GM04503 (cell line): ENCODE measurements around the gene GPR27.

ENCODE experiments used
- DNase-seq: peaks from one replicate; pipeline ENCODE4 v3.0.0-alpha.2; 2012; ENCODE audit warnings: low read depth

GPR27 gene, protein sequence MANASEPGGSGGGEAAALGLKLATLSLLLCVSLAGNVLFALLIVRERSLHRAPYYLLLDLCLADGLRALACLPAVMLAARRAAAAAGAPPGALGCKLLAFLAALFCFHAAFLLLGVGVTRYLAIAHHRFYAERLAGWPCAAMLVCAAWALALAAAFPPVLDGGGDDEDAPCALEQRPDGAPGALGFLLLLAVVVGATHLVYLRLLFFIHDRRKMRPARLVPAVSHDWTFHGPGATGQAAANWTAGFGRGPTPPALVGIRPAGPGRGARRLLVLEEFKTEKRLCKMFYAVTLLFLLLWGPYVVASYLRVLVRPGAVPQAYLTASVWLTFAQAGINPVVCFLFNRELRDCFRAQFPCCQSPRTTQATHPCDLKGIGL

DNA sequence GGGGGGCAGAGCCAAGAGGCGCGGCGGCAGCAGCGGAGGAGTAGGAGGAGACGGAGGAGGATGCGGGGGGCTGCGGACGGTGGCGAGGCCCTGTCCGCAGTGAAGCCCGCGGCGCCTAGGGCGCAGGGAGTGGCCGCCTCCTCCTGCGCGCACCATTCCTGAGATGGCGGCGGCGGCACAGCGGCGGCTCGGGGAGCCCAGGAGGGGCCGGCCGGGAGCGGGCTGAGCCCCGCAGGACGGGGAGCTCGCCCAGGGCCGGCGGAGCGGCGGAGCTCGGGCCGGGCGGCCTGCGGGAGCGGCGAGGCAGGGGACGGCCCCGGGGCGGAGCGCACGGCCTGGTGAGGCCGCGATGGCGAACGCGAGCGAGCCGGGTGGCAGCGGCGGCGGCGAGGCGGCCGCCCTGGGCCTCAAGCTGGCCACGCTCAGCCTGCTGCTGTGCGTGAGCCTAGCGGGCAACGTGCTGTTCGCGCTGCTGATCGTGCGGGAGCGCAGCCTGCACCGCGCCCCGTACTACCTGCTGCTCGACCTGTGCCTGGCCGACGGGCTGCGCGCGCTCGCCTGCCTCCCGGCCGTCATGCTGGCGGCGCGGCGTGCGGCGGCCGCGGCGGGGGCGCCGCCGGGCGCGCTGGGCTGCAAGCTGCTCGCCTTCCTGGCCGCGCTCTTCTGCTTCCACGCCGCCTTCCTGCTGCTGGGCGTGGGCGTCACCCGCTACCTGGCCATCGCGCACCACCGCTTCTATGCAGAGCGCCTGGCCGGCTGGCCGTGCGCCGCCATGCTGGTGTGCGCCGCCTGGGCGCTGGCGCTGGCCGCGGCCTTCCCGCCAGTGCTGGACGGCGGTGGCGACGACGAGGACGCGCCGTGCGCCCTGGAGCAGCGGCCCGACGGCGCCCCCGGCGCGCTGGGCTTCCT is at the start of gene GPR27:
TSS of gene GPR27 (plus strand) at position 155 of the 909 bp plus-strand sequence. CDS start at position 350, 195 bp downstream.
- no peak for DNase-seq

DNA sequence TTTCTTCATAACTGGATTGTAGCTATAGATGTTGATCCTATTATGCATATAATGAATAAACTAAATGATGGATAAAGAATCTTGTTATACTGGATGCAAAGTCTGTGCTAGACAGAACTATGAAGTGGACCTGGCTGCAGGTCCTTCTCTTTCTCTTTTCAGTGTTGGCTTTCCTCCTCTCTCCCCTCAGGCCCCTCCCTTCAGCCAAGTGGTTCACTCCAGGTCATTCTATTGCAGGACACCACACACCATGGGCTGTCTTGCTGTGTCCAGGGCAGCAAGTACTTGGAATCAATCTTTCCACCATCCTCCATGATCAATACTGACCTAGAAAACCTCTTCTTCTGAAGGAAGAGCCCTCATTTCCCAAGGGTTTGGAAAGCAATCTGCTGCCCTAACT is 48.7 kb upstream of the GPR27 start:
- no peak for DNase-seq

DNA sequence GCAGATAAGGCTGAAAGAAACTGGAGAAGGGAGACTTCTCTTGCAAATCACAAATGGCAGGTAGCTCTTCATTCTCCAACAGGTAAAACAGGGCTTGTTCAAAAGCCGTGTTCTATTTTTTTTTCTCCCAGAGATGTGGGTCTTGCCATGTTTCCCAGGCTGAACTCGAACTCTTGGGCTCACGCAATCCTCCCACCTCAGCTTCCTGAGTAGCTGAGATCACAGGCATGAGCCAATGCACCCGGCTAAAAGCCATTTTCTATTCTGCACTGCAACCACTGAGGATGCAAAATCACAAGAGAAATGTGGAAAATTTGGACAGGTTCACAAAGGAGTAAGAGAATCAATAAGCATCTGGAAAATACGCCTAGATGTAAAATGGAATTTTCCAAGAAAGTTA is 48.0 kb upstream of the GPR27 start:
- DNase-seq = no peak

DNA sequence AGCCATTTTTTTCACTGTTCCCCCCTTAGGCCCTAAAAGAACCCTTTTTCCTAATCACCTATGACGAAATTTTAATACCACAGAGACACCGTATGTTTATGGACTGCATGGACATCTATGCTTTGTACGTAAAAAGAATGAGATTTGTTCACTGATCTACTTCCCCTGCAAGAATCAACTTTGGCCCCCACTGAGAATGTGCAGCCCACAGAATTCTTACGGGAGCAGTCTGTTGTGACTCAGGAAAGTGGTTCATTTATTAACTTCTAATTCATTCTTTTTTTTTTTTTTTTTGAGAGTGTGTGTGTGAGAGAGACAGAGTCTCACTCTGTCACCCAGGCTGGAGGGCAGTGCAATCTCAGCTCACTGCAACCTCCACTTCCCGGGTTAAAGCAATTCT is 46.1 kb upstream of the GPR27 start:
- DNase-seq = no peak

DNA sequence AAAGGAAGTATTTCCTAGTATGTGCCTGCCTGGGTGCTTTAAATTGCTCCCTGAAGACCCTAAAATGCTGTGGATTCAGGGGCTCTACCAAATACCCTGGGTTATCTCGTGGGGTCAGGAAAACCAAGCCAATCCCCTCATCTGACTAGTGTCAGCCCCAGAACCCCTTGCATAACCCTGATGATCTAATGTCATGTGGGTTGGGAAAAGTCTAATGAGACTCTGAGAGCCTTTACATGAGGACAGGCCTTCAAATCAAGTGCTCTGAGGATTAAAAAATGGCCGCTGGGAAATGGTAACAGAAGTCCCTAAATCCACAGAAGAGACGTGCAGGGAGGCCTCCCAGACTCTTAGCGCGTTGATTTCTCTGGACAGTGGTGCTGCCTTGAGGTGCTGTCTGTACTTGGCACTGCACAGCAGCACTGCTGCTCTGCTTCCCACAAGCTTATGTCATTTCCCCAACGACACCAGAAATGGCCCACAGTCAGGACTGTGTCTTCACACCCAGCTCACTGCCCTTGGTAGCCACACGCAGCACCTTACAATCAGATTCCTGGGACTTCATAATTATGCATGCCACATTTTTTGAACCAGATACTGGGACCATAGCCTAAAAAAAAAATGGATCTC is 45.1 kb upstream of the GPR27 start:
- DNase-seq = no peak

DNA sequence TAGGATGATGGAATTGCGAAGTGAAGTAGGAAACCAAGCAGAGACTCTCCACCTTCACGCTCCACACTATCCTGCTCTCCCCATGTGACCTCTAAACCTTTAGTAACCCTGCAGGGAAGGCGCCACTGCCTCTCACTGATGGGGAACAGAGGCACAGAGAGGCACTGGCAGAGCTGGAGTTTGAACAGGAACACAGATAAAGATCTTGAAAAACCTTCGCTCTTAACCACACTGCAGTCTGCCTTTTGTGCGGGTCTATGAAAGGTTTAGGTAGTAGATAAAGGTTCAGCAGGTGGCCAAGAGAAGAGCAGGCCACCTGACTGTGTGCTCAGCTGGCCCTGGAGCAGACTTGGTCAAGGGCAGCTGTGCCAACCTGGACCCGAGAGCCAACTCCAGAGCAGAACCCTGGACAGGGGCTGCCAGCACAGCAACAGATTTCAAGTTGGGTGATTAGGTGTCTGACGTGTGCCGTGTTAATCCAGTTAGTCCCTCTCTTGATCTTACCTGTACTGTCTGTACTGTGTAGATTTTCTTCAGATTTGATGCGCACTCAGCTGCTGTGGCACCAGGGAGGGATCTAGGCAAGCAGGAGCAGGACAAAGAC is 43.6 kb upstream of the GPR27 start:
- DNase-seq = no peak

DNA sequence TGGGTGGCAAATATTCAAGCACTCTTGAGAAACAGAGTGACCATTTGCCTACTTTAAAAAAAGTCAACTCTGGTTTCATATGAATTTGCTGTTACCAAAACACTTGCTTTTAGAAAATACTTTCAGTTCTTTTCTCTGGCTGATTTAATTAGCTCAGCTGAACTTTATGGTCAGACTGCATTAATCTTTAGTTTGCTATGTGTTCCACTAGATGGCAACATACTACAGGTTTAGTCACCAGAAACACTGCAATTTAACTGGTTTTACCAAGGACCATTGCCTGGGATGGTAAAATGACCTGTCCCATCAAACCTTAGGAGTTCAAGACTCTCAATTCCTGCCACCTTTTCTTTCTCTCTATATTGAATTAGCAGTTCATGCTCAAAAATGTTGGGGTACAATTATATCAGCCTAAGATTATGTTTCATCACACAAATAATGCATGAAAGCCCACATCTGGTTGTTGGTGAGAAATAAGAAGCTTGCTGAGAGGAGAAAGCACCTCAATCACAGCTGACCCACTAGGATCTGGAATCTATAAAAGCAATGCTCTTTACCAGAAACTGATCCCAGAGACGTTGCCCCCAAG is 42.7 kb upstream of the GPR27 start:
- no peak for DNase-seq

DNA sequence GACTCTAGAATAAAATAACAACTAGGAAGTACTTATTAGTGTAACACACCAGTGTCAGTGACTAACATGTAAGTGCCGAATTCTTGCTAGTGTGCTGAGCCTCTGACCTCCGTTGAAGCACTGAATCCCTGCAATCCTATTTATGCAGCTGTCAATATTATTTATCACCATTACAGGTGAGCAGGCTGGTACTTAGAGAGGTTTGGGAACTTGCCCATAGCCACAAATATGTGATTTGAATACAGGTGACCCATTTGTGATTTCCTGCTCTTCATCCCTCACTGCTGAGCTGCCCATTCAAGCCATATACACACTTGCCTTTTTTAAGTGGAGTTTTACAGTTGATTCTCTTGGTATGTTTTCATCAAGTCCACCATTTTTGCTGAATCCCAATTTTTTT is 40.6 kb upstream of the GPR27 start:
- no peak for DNase-seq

DNA sequence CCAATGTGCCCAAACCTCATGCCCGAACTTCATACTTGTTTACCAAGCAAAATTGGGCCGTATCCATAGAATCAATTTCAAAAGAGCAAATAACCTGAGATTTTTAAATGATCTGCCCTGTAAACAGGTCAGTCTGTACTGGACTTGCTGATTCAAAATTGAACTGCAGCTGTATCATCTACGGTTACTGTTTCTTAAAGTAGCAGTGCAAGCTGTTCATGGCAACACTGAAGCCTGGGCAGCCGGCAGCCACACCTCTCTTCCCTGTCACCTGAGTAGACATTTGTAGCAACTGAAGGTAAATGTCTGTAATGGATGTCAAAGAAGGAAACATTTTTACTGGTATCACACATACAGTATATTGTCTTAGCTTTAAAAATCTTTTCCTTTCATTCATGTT is 39.1 kb upstream of the GPR27 start:
- DNase-seq = no peak

DNA sequence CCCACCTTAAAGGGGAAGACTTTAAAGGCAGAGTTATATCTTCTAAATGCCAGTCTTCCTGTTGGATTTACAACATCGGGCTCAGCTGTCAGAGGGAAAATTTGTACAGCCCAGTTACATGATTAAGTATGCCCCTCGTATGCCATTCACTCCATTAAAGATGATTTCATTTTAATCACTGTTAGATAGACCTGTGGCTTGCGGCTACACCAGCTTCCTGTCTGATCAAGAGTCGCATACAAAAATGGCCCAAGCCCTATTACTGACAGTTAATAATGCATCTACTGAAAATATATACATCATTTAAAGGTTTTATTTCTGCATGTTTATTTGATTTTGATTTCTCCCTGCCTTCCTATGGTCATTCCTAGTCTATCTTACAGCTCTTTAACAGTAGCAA is 35.6 kb upstream of the GPR27 start:
- DNase-seq = no peak

DNA sequence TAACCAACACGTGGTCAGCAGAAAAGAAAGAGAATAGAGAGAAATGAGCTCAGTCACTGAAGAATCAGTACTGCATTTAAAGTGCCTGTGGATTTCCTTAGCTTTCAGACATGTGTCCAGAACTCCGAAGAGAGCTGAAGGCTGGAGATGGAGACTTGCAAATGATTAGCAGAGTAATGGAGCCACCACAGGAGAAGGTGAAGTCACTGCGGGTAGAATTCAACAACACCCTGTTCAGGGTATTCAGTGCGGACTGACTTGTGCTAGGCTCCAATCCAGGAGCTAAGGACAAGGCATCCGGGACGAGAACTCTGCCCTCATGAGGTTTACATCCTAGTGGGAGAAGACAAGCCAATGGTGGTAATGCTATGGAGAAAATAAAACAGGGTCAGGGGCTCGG is 32.7 kb upstream of the GPR27 start:
- no peak for DNase-seq

DNA sequence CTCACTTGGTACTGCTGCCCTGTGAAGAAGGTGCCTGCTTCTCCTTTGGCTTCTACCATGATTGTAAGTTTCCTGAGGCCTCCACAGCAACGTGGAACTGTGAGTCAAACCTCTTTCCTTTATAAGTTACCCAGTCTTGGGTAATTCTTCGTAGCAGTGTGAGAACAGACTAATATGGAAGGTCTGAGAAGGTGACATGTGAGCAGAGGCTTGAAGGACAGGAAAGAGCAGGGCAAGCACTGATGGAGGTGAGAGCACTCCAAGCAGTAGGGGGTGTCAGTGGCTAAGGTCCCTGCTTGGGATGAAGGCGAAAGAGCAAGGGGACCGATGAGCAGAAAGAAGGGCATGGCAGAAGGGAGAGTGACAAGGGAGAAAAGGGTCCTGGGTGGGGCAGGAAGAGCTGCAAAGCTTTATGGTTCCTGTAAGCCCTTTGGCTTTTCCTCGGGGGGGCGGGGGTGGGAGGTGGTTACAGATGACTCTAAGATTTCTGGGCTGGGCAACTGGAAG is 32.0 kb upstream of the GPR27 start:
- no peak for DNase-seq

DNA sequence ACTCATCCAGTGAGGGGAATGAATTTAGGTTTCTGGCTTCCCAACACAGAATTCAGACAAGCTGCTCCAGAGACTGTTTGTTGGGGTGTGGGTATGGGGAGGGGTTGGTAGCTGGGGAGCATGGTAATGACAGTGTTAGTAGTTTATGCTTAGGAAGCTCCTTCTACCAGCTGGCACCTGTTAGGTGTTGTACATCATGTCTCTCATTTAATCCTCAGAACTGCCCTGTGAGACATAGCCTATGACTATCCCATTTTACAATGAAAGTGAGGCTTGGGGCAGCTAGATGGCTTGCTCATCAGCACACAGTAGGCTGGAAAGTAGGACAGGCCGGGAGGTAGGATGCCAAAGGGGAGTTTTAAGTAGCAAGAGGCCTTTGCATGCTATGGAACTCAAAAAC is 31.0 kb upstream of the GPR27 start:
- DNase-seq = no peak

DNA sequence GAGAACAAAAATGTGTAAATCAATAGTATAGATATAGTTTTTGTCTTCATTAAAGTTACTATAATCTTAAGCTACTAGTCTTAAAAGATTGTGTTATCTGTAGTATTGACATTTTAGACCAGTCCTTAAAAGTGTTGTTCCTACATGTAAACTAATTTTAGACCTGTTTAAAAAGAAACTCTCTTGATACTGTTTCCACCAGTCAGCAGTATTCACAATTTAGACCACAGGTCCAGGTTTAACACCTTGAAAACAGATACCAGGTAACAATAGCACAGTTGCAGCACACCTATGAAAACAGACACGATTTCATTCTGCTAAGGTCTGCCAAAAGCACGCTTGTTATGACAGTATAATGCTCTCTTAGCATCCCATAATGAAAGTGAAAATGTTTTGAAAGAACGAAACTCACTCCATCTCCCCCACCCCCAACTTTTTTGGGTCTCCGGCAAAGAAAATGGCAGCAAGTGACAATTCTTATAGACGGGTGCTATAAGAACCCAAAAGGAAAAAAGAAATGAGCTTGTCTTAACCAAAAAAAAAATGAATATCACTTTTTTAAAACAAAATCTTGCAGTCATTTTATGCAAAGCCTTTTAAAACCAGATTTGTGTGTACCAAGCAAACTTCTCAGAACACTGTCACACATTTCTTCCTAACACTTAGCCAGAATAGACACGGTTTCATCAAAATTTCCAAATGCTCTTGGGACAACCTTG is 30.0 kb upstream of the GPR27 start:
- DNase-seq = no peak

DNA sequence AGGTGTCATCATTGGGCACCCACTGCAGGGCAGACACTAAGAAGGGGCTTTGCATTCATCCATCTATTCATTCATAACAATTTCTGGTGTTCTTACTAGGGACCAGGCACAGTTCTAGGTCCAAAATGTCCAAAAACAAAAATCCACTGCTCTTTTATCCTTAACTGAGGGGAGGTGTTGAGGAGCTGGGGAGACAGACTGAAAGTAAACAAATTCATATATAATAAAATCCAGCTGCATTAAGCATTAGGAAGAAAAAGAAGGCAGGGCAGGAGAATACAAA is 29.5 kb upstream of the GPR27 start:
- DNase-seq = no peak

DNA sequence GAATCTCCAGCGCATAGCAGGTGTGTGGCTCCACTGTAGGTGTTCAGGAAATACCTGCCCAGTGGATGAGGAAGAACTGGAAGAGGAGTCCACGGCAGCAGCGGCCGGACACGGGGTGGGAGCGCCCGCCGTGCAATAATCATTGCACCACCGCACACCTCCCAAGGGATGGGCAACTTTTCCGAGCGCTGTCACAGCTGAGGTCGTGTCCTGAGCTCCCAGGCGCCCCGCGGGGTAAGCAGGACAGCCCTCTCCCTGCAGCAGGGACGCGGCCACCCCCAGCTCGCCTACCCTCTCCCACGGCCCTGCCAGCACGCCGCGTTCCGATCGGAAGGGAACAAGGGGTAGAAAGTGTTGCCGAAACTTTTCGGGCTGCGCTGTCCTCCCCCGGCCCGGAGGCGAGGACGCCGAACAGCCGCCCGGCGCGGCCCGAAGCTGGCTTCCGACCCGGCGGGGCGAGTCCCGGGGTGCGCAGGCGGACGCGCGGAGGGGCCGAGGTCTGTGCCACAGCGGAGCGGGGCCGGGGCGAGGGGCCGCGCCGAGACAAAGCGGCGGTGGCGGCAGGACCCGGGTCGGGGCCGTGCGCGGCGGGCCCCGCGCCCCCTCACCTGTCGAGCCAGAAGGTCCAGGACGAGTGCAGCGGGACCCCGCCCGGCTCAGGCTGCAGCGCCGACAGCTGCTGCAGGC is 28.9 kb upstream of the GPR27 start:
- DNase-seq = no peak

DNA sequence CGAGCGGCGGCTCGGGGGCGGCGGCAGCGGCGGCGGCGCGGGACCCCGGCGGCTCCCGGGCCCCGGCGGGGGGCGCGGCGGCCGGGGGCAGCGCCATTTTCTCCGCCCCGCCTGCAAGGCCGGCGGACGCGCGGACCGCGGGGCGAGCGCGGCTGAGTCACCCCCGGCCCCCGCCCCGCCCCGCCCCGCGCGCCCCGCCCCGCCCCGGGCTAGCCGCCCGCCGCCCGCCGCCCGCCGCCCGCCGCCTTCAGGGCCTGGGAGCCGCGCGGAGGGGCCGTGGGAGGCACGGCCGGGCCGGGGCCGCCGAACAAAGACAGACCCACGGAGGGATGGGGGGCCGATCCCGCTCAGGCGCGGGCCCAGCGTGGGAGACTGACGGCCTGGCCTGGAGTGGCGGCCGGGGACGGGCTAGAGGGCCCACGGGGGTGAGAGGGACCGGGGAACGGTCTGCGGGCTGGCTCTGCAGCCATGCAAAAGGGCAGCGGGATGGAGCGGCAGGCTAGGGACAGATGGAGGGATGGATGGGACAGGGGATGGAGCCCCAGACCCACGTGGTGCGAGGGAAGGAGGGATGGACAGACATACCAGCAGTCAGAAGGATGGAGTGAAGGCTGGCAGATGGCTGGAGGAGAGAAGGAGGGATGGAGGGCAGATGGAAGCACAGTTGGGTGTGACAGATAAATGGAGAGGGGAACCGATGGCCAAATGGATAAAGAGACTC is 28.2 kb upstream of the GPR27 start, which contains the start of gene EIF4E3:
TSS of gene EIF4E3 (minus strand) at position 132 of the 721 bp plus-strand sequence. CDS start at position 97, 35 bp downstream.
- DNase-seq = no peak

DNA sequence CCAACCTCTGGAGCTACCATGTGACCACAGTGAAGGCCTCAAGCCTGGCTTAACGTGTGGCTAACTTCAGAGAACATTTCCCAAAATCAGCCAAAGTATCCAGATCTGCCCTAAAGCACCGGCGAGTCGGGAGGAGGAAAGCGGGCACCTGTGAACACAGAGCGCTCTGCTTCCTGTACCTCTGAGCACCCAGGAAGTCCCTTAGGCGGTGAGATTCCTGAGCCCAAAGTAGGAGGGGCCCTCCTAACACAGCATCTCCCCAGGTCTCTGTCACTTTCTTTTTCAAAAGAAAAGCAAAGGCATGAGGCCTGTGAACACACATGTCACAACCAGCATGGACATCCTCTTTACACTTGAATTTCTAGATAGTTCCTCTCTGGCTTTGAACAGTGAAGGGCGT is 27.5 kb upstream of the GPR27 start:
- DNase-seq = no peak

DNA sequence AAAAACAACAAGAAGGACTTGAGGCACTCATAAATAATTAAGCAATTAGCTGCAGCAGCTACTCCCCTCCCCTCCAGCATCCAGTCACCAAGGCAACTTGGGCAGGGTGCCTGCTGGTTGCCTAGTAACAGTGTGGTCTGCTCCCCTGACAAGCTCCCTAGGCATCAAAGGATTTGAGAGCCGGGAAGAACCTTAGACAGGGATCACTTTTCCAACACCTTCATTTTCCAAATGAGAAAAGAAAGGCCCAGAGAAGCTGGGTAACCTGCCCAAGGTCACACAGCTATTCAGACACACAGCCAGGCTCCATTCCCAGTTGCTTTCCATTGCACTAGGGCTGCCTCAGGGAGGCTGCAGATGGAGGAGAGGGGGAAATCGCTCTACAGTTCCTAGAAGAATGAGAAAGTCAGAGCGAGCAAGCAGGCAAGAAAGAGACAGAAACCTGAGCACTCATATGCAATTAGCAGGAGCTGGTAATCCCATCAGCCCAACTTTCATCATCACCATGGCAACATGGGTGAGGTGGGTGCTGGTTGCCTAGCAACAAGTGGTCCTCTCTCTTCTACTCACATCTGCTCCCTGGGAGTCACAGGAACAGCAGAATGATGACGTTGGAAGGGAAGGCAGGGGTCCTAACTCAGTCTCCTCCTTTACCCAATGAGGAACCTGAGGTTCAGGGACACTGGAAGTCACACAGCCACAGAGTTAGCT is 24.9 kb upstream of the GPR27 start:
- DNase-seq = no peak
